ENCODE results near the gene ILK.

Gene ILK

DNA sequence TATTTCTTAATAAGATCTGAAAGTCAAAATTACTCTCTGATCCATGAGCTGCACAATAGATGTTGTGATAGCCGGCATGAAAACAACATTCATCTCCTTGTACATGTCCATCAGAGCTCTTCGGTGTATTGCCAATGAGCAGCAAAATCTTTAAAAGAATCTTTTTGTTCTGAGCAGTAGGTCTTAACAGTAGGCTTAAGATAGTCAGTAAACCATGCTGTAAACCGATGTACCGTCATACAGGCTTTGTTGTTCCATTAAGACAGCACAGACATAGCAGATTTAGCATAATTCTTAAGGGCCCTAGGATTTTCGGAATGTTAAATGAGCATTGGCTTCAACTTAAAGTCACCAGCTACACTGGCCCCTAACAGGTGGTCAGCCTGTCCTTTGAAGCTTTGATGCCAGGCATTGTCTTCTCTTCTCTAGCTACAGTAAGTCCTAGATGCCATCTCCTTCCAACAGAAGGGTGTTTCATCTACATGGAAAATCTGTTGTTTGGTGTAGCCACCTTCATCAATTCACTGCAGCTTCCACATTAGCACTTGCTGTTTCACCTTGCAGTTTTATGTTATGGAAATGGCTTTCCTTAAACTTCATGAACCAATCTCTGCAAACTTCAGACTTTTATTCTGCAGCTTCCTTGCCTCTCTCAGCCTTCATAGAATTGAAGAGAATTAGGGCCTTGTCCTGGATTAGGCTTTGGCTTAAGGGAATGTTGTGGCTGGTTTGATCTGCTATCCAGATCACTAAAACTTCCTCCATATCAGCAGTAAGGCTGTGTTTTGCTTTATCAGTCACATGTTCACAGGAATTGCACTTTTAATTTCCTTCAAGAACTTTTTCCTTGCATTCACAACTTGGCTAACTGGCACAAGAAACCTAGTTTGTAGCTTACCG lies 28.5 kb upstream of the ILK start:
- no peak for DNase-seq

DNA sequence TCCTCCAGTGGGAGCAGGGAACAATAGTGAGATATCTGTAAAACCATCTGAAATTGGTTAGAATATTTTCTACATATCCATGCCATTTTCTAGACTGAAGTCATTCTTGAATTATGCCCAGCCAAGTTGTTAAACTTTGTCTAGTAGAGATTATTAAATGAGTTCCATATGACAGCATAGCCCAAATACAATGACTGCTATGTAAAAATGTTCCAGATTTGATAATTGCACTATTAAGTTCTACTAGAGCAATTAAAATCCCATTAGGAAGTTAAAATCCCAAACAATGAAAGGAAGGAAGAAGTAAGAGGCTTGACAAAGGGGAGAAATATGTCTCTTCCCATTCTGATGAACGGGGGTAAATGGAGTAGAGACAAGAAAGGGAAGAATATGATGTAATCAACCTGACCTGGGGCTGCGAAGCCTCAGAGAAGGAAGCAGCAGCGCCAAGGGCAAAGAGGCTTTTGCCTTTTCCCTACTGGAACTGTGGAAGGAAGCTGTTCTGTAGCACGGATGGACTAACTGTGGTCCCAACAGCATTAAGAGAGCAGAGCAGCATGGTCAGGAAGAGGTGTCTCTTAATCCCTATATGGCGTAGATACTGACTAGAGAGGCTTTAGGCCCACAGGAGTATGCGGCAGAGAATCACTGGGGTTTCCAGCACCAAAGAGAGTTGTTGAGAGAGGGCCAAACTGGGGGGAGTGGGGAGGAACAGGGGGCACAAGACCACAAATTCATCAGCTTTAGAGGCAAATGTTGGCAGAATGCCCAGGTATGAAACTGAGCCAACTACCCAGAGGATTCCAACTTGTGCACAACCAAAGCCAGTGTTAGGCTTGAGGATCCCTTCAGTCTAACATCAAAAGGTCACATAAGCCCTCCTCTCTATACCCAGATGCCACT lies 26.9 kb upstream of the ILK start:
- DNase-seq = no peak

DNA sequence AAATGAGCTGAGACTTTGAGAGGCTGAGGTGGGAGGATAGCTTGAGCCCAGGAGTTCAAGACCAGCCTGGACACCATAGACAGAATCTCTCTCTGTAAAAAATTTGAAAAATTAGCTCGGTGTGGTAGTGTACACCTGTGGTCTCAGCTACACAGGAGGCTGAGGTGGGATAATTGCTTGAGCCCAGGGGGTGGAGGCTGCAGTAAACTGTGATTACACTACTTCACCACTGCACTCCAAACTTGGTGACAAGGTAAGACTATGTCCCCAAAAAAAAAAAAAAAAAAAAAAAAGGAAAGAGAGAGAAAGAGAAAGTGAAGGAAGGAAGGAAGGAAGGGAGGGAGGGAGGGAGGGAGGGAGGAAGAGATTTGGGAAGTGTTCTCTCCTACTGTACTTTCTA lies 25.4 kb upstream of the ILK start:
- DNase-seq = no peak

DNA sequence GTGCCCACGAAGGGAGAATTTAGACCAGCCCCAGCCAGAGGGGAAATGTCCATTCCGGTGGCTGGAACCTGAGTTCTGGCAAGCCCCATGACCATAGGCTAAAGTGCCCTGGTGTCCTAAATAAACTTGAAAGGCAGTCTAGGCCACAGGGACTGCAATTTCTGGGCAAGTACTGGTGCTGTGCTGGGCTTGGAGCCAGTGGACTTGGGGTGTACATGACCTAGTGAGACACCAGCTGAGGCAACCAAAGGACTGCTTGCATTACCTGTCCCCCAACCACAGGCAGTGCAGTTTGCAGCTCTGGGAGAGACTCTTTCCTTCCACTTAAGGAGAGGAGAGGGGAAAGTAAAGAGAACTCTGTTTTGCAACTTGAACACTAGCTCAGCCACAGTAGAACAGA lies 23.9 kb upstream of the ILK start:
- no peak for DNase-seq

DNA sequence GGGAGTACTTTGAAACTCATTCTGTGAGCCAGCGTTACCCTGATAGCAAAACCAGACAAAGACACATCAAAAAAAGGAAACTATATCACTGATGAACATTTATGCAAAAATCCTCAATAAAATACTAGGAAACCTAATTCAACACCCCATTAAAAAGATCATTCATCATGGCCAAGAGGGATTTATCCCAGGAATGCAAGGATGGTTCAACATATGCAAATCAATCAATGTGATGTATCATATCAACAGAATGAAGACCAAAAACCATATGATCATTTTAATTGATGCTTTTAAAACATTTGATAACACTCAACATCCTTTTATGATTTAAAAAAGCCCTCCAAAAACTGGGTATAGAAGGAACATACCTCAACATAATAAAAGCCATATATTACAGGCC lies 20.0 kb upstream of the ILK start:
- DNase-seq = no peak

DNA sequence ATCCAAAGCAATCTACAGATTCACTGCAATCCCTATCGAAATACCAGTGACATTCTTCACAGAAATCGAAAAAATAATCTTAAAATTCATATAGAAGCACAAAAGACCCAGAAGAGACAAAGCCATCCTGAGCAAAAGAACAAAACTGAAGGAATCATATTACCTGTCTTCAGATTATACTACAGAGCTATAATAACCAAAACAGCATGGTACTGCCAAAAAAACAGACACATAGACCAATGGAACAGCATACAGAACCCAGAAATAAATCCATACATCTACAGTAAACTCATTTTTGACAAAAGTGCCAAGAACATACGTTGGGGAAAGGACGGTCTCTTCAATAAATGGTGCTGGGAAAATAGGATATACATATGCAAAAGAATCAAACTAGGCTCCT lies 19.0 kb upstream of the ILK start:
- DNase-seq = no peak

DNA sequence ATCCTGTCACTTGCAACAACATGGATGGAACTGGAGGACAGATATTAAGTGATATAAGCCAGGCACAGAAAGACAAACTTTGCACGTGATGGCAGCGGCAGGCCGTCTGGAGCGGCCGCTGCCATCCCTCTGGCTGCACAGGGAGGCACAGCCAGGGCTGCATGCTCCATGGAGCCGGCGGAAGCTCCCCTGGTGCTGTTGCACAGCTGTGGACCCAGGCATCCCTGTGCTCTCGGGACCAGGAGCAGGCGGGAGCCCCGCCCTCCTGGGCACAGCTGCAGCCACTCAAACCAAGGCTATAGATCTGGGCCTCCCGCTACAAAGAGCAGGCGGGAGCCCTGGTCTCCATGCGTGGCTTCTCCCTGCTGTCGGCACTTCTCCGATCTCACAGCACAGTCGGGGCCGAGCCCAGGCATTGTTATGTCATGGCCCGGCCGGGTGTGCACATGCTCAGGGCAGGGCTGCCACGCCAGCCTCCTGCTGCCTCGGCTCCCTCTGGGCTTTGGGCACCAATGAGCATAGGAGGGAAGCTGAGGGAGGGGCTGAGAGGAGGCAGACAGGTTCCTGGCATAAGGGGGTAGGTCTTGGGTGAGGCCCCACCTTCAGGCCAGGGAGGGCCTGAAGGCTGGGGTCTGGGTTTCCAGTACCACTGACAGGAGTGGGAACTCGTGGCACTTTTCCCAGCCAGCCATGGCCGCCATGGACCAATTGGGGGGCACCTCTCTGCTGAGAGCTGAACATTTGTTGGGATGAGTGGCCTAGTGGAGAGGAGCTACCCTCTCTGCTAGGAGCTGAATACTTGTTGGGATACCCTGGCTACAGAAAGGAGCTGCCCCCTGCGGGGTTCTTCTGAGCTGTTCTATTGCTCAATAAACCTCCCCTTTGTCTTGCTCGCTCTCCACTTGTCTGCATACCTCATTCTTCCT lies 16.9 kb upstream of the ILK start:
- DNase-seq = no peak

DNA sequence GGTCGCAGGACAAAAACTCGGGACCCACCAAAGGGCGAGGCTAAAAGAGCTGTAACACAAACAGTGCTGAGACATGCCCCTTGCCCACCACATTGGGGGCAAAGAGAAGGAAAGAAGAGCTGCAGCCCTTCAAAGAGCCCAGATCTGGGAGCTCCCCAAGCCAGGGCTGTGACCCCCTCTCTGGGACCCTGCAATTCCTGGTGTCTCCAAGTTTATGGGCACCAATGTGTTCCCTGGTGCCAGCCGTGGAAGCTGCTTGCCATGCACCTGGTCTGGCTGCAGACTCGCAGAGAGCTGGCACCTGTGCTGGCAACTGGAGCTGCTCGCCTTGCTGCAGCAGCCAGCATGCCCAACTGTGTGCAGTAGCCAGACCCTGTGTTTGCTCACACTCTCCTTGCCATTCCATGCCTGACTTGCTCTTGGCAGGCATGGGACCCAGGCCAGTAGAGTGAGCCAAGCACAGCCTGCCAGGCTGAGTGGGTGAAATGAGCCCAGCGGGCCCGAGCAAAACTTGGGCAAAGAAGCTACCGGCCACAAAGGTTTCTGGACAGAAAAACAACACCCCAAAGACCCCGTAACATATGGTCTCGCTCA lies 16.1 kb upstream of the ILK start:
- DNase-seq = no peak

DNA sequence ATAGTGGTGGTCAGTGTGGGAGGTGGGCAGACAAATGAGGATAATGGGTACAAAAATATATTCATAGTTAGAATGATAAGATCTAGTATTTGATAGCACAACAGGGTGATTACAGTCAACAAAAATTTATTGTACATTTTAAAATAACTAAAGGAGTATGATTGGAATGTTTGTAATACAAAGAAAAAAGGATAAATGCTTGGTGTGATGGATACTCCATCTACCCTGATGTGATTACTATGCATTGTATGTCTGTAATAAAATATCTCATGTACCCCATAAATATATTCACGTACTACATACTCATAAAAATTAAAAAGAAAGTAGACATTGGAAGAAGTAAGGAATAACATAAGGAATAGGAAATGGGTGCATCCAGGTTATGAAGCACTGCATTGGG lies 15.6 kb upstream of the ILK start:
- no peak for DNase-seq

DNA sequence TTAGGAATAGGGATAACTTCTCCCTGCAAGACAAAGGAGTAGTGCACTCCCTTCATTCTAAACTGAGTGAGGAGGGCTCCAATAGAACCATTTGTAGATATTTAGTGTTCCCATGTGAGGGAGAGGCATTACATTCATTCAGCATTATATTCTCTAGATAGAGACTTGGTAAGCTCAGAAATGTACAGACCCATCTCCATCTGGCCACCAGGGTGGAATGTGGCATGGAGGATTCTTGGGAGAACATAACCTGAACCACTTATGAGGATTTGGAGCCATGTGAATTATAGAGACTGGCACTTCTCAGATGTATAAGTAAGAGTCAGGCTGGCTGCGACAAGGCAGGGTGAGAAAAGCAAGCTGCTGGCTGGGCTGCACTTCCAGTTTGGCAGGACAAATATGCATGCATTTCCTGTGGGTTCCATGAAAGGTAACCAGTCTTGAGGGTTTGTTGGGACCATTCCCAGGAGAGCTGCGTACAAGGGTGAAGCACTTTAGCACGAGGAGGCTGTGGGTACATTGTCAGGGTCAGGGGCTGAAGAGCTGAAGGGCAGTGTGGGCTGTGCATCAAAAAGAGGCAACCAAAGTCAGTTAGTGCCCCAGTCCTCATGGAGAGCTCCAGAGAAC lies 9.3 kb upstream of the ILK start:
- DNase-seq = no peak

DNA sequence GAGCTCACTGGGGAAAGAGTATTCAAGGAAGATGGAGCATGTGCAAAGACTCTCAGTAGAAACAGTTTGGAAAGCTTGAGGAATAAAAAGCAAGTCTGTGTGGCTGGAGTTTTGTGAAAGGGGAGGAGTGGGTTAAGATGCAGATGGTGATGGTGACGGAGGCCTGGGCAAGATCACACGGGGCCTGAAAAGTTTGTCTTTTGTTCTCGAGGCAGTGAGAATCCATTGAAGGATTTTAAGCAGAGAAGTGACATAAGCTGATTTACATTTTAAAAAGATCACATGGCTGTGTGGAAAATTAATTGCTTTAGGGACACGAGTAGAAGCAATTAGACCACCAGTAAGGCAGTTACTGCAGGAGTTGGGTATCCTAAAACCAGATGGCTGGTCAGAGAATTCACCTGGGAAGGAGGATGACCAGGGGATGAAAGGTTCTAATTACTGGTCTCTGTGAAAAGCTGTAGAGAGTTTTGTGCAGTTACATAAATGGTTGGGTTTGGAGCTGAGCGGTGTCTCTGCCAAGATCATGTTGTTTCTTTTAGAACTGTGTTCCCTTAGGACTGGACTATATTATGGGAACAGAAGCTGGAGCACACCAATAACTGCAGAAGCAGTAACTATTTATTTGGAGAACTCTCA lies 7.2 kb upstream of the ILK start:
- DNase-seq = no peak

DNA sequence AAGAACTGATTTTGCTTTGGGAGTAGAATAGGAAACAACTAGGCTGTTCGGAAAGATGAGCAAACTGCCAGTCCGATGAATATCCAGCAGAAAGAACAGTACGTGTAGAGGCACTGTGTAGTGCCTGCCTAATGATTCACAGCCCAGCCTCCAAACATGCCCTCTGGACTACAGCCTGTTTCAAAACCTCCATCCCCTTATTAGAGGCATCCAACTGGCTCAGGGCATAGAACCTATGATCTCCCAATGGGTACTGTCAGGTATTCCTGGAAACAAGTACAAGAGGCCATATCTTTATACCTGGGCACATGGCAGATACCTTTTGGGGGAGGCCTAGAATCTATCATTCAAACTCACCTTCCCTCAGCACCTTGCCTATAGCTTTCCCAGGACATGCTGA lies 5.0 kb upstream of the ILK start:
- no peak for DNase-seq

DNA sequence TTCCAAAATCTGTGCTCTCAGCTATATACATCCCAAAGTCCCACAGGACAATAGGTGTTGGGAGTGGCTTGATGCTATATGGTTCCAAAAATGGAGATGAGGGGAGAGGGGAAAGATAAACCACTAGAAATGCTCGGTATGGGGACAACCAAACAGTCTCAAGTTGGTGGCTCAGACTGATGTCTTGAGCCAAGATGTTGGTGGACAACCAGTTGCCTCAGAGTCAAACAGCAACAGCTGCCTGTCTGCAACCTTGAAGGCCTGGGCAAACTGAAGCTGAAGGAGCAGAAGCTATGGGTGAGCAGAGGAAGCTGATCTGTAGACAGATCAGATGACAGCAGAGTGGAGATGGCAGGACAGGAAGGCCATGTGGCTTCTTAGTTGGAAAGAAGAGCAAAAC lies 4.1 kb upstream of the ILK start:
- DNase-seq = no peak

DNA sequence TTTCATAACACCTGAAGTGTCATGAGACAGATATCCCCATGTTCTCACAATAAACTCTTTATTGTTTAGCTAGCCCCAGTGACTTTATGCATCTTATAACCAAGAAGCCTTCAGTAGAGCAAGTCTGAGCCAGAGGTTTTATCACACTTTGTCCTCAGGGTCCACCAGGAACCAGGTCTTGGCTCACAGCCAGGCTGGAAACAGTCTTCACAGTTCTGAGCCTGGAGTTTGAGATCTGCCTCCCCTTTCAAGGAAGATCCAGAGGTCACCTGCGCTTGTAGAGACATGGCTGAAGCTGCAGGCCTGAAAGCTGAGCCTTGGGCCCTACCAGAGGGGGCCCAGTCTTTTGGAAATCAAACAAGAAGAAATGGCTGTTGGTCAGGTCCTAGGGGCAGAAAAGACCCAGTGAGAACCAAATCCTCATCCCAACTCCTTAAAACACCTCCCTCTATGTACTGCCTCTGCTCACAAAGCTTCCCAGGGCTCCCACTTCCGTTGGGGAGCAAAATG lies 3.6 kb upstream of the ILK start:
- no peak for DNase-seq

DNA sequence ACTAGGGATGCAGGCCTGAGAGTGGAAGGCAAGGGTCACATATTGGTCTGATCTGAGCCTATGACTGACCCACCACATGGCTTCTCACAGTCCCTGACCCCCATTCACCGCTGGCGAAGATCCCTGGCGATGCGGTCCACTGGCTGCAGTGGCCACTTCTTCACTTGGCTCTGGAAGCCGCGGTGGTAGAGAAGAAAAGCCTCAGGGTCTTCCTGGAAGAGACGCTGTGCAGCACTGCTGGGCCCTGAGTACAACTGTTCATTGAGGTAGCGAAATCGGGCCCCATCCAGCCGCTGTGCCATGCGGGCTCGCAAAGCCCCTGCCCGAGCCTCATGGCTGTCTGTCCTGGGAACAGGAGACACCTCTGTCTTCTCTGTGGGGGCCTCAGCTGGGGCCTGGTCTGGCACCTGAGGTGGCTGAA lies 2.5 kb upstream of the ILK start:
- DNase-seq = no peak

DNA sequence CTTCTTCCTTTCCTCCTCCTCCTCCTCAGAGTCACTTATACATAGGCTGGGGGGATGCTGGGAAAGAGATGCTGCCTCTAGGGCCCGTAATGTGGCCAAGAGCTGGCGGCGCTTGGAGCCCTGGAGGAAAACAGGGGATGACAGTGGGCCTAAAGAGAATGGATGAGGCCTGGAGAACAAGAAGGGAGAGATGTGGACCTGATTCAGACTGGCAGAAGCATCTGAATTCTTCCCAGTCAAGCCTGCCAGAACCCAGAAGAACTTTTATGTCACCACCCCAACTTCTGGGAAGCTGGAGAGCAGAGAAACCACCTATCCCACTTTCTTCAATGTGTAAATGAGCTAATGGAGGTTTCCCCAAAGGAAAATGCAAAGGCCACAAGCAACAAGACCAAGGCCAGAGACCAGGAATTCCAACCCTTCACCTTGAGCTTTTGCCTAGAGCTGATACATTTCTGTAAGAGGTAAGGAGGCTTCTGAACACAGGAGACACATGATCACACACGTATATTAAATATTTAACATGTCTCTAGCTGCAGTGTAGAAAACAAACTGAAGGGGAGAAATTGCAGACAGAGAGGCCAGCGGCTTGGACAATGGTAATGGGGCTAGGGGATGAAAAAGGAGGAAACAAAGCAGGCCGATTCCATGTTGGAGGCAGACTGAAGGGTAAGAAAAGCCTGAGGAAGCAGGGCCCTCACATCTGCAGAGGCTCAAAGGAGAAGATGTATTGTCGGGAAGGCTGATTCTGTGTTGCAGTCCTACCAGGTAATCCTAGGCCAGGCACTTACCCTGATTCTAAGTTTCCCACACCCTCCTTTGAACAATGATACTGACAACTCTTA lies 1.3 kb upstream of the ILK start:
- DNase-seq = no peak

DNA sequence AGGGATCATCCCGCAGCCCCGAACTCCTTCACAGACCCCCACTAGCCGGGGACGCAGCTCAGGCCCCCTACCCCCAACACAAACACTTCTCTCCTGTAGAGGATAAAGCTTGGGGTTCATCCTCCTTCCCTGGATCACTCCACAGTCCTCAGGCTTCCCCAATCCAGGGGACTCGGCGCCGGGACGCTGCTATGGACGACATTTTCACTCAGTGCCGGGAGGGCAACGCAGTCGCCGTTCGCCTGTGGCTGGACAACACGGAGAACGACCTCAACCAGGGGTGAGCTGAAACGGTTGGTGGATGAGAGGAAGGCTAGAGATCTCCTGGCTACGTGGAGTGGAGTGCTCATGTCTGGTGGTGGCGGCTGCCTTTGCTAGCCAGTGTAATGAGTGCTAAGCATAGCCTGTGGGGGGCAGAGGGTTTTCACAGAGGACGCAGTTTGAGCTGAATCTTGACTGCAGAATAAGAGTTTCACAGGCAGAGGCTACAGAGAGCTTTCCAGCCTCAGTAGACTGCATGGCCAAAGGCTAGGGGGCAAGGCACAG lies 580 bp downstream of the ILK start:
- DNase-seq = no peak

DNA sequence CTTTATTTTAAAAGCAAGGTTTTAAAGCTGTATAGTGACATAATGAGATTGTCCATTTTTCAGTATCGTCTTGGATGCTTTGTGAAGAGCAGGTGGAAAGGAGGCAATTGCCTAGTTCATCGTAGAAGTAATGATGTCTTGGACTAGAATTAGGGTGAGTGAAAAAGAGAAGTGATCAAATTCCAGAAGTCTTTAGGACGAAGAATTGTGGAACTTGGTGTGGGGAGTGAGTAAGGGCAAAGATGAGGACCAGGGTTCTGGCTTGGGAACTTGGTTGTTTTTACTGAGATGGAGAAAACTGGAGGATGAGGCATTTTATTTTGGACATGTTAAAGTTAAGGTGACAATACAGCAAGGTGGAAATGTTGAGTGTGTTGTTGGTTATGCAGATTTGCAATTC lies 1.2 kb downstream of the ILK start:
- no peak for DNase-seq

DNA sequence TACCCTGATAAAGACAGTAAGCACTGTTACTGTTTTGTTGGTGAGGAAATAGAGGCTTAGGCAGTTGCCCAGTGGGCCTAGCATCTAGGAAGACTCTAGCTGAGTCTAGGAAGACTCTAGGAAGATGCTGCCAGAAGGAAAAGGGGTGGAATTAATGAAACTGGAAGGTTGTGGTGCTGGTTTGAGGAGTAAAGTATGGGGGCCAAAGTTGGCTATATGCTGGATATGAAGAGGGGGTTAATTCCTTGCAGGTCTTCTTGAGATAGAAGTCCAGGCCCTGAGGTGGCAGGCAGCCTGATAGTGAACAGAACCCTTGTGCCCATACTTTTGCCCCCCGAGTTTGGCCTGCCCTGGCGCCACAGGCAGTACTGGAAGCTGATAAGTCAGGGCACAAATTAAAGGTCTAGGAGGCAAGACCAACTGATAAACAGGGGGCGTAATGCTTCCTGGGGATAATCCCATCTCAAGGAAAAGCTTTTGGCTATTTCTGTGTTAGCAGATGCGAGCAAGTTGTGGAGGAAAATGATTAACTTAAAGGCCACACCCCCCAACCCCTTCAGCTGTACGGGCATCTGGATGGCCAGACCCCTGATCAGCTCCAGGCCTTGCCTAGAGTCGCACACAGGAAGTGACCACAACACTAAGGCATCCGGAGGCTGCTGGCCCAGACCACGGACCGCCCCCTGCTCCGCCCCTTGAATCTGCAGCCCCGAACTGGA lies 3.1 kb downstream of the ILK start:
- no peak for DNase-seq

Data from NCI-H524 treated with DMSO at 0.1 percent for 48 hours (cell line).